SIG-M5 treated with dmso at 0.1 percent for 504 hours (cell line): ENCODE results near the gene ASB2.

Experiments
- DNase-seq: peaks from one replicate; lab custom pipeline; 2025; ENCODE audit not compliant: unreplicated experiment; lab: John Stamatoyannopoulos, UW

Gene ASB2

GRCh38 chr14:93976477-93977057 lies at the start of gene ASB2:
TSS of gene ASB2 (minus strand) at chr14:93976570. CDS start at chr14:93964539, 12,031 bp downstream.
- no peak for DNase-seq

GRCh38 chr14:94025720-94026119 lies 49.4 kb upstream of the ASB2 start:
- no peak for DNase-seq

- no peak for DNase-seq
Measured at GRCh38 chr14:94024549-94024948, 48.2 kb upstream of the ASB2 start.

GRCh38 chr14:94022532-94023411 lies 46.4 kb upstream of the ASB2 start:
- DNase-seq: no peak

- no peak for DNase-seq
Measured at GRCh38 chr14:94021416-94022157, 45.2 kb upstream of the ASB2 start.

GRCh38 chr14:94021001-94021400 lies 44.6 kb upstream of the ASB2 start:
- DNase-seq: no peak

- no peak for DNase-seq
Measured at GRCh38 chr14:94020267-94020666, 43.9 kb upstream of the ASB2 start.

- DNase-seq: peak; percentile 13
Measured at GRCh38 chr14:94019329-94019728, 43.0 kb upstream of the ASB2 start.

GRCh38 chr14:94018308-94018707 lies 41.9 kb upstream of the ASB2 start:
- DNase-seq: no peak

GRCh38 chr14:94016446-94016976 lies 40.1 kb upstream of the ASB2 start:
- no peak for DNase-seq

GRCh38 chr14:94015223-94015622 lies 38.9 kb upstream of the ASB2 start:
- no peak for DNase-seq

GRCh38 chr14:94014382-94014781 lies 38.0 kb upstream of the ASB2 start:
- no peak for DNase-seq

- DNase-seq: no peak
Measured at GRCh38 chr14:94011795-94012194, 35.4 kb upstream of the ASB2 start.

GRCh38 chr14:94010625-94011024 lies 34.3 kb upstream of the ASB2 start:
- no peak for DNase-seq

- no peak for DNase-seq
Measured at GRCh38 chr14:94009767-94010166, 33.4 kb upstream of the ASB2 start.

- no peak for DNase-seq
Measured at GRCh38 chr14:94008234-94008633, 31.9 kb upstream of the ASB2 start.

GRCh38 chr14:94005324-94006073 lies 29.1 kb upstream of the ASB2 start:
- no peak for DNase-seq

- DNase-seq: no peak
Measured at GRCh38 chr14:94004015-94004414, 27.6 kb upstream of the ASB2 start.

GRCh38 chr14:94003397-94003796 lies 27.0 kb upstream of the ASB2 start:
- DNase-seq: no peak

GRCh38 chr14:94001501-94002396 lies 25.4 kb upstream of the ASB2 start:
- peak; percentile 62 for DNase-seq
